Lower leg skin (tissue), 3 donors: Measurements from ENCODE around the gene GADD45A.

Source experiments
- POLR2A ChIP-seq, 2 donors: fragments of 450-650 bp; IDR thresholded peaks; one replicate each; pipeline ENCODE4 v1.6.1; 2016 to 2017; ENCODE audit warnings: antibody characterized with exemption in 2 of 2, mild to moderate bottlenecking in 1 of 2, moderate library complexity in 1 of 2
- TF ChIP-seq, protein P1 (sequence below), 3 donors: fragments of 450-650 bp; IDR thresholded peaks; one replicate each; pipeline ENCODE4 v1.5.1; 2016; ENCODE audit warnings: antibody characterized with exemption in 3 of 3, mild to moderate bottlenecking in 3 of 3, moderate library complexity in 2 of 3

DNA sequence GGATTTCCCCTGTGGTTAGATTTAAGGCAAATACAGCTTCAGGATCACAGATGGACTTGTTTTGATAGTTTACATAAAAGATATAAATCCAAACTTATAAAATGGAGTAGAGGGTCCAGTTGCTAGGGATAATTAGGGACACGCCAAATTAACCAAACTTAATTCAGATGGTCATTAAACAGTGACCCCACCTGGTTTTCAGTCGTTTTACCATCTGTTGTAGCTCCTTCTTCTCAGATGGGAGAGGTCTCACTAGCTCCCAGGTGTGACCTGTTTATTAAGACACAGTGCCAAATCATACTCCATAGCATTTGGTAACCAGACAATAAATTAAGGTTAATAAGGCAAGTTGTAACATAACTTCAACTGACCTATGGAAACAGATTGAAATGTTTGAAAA, 8.1 kb upstream of the GADD45A start:
- TF ChIP-seq, protein P1, sequence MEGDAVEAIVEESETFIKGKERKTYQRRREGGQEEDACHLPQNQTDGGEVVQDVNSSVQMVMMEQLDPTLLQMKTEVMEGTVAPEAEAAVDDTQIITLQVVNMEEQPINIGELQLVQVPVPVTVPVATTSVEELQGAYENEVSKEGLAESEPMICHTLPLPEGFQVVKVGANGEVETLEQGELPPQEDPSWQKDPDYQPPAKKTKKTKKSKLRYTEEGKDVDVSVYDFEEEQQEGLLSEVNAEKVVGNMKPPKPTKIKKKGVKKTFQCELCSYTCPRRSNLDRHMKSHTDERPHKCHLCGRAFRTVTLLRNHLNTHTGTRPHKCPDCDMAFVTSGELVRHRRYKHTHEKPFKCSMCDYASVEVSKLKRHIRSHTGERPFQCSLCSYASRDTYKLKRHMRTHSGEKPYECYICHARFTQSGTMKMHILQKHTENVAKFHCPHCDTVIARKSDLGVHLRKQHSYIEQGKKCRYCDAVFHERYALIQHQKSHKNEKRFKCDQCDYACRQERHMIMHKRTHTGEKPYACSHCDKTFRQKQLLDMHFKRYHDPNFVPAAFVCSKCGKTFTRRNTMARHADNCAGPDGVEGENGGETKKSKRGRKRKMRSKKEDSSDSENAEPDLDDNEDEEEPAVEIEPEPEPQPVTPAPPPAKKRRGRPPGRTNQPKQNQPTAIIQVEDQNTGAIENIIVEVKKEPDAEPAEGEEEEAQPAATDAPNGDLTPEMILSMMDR (IDR thresholded peaks at IDR 0.05): no peak
- TF ChIP-seq POLR2A (IDR thresholded peaks at IDR 0.05): no peak
